A172 (cell line): ENCODE results near the gene CCL18. TPM values are rescaled to one million over a fixed set of nuclear protein-coding genes. Genes with fewer than 3 reads are reported as not detected.
"Not testable (repeated sequence)": the region's sequence is repeated elsewhere in the genome, so short reads cannot be mapped to it uniquely, and the experiment has no call there.

Source experiments
- DNase-seq: peaks from one replicate; pipeline ENCODE4 v3.0.0-alpha.2; 2015; ENCODE audit warnings: low spot score
- total RNA-seq: library from RNA; depleted of rRNA; stranded (reverse); fragments of >200 nt; shearing (Covaris generic); gene quantifications from 2 replicates; pipeline ENCODE4 v1.2.3, GENCODE V29; 2014

Gene CCL18
- total RNA-seq, 1 experiment from 2014 or later: not detected

DNA sequence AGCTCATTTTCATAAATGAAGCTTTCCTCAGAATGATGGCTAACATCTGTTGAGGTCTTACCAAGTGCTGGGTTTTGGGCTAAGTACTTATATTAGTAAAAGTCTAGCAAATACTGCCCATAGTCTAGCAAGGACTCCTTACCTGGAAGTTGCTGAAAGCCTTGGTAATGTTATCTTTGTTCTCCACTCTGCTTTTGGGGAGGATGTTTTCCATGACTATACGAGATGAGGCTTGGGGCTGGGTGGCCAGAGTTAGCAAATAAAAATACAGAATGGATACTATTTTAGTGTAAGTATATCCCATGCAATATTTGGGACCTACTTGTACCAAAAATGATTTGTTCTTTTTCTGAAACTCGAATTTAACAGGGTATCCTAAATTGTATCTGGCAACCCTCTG lies 7.7 kb downstream of the CCL18 start:
- no peak for DNase-seq

DNA sequence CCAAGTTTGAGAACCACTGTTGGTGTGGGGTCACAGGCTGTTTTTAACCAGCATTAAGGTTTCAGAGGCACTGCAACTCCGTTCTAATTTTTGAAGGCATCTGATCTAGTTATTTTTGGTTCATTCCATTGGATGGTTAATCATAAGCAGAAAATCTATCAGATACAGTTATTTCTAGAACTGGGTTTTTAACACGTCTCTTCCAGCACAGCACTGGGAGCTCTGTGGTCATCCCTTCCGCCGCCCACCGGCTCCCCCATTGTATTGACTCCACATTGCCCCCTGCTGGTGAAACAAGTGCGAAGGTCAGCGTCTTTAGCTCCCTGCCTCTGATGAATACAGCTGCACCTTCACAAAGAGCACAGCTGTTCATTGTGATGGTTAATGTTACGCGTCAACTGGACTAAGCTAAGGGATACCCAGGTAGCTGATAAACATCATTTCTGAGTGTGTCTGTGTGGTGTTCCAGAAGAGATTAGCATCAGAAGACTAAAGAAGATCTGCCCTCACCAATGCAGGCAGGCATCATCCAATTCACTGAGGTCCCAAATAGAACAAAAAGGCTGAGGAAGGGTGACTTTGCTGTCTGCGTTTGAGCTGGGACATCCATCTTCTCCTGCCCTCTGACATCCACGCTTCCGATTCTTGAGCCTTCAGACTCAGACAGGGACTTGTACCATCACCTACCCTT lies 8.5 kb downstream of the CCL18 start:
- peak; percentile 14 for DNase-seq

DNA sequence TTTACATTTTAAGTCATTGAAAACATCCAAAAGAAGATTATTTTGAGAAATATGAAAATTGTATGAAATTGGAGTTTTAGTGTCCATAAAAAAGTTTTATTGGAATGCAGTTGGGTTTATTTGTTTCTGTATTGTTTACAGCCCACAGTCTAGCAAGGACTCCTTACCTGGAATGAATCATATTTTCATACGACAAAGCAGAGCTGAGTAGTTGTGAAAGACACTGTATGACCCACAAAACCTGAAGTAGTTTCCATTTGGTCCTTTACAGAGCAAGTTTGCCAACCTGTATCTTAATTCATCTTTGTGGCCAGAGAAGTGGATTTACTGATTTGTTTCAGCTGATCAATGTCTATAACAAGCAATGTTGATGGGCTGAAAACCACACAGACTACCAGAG lies 10.3 kb downstream of the CCL18 start:
- no peak for DNase-seq

- not testable (repeated sequence) for DNase-seq
Measured at GRCh38 chr17:36081681-36082471, 17.8 kb downstream of the CCL18 start.

- DNase-seq: not testable (repeated sequence)
Measured at GRCh38 chr17:36082482-36083120, 18.5 kb downstream of the CCL18 start.

- not testable (repeated sequence) for DNase-seq
Measured at GRCh38 chr17:36083691-36084090, 19.6 kb downstream of the CCL18 start.

- DNase-seq: no peak
Measured at GRCh38 chr17:36085765-36086164, 21.7 kb downstream of the CCL18 start.

GRCh38 chr17:36086791-36087190 lies 22.7 kb downstream of the CCL18 start:
- no peak for DNase-seq

DNA sequence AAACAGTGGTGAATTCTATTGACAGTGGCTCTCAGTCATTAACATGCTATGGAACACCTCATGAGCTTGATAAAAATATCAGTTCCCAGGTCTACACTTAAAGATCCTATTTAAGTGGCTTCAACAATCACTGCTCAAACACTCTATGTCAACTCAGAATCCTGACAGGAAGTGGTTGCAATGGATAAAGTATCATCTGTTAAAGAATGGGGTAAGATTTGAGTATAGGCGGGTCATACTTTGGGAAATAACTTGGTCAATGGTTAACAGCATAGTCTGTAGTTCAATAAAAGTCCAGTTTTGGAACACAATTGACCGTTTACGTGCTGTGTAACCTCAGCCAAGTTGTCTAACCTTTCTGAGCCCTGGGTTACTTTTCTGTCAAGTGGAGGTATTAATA lies 23.4 kb downstream of the CCL18 start:
- DNase-seq: not testable (repeated sequence)

DNA sequence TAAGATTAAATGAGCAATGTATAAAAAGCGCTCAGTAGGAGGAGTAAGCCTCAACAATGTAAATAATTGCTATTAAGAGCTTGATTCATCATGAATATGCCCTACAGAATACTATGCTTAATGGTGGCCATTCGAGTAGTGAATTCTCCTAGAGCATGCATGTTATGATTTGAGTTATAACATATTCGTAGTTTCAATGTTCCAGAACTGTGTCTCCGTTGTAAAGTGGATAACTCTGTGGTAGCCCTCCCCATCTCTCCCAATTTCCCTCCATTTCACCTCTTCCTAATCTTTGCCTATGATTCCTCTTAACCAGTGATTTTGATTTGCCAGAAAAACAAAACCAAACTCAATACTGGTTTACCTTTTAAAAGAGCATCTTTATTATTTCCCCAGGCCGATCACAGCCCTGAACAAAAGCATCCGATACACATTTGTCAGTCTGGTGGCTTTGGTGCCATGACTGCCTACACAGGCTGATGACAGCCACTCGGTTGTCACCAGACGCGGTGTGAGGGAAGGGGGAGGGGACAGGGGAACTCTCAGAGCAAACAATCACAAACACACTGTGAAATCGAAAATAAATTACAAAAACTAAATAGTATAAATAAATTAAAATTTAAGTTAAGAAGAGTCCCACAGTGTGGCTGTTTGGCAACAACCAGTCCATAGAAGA lies 24.0 kb downstream of the CCL18 start:
- not testable (repeated sequence) for DNase-seq

- DNase-seq: no peak
Measured at GRCh38 chr17:36088670-36089338, 24.7 kb downstream of the CCL18 start.

DNA sequence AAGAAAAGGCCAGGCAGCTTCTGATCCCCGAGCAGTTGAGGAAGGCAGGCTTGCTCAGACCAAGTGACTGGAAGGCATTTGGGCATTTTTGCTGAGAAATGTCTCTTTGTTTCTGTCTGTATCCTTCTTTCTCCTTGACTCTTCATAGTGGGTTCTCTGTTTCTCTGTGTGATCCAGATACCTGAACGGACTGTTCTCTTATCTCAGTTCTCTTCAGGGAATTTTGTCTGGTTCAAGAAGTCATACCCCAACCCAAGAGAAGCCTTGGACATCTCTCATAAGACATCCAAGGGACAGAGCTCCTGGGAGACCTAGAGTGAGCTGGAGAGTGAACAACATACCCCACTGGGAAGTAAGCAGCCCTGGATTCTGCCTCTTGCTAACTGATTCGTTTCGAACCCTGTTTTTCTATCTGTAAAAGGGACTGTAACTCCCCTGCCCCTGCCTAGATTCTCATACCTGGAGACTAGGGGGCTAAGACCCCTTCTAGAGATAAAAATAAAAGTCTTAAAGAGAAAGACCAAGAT lies 25.3 kb downstream of the CCL18 start:
- DNase-seq: no peak

DNA sequence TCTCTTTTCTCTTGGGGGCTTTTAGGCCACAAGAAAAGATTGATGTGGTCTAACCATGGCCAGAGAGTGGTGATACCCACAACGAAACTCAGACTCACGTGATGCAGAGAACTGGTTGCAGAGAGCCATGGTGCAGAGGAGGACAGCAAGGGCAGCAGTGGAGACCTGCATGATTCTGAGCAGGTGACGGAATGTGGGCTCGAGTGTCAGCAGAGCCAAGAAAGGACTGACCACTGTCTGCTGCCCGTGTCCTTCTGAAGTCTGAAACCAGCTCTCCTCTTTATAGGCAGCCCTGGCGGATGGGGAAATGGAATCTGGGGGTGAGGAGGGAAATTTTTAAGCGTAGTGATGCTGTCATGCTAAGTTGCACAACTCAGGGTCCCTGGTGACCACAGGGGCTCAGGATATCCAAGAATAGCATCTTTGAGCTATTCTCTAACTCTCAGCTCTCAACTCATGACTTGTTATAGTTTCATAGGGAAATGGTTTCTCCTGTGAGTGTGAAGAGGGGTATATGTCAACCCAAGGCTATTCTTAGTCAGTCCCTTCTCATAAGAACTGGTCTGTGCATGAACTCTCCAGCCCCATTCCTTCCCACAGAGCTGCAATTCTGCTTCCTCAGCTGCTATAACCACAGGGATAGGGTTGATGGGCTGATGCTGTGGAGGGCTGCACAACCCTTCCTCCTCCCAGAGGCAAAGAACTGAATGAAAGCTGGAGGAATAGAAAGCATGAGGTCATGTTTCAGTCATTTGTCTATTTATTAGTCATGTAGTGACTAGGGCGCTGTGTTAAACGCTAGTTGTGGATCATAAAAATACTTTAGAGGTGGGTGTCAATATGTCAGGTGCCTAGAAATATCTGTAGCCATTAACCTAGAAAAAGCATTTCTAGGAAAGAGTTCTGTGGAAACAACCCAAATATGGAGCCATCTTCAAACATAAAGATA lies 26.1 kb downstream of the CCL18 start, which contains the start of gene CCL3:
CCL3 (minus strand) TSS at position 256 of the 949 bp plus-strand sequence; CDS start at position 171, 85 bp downstream.
- DNase-seq: no peak

DNA sequence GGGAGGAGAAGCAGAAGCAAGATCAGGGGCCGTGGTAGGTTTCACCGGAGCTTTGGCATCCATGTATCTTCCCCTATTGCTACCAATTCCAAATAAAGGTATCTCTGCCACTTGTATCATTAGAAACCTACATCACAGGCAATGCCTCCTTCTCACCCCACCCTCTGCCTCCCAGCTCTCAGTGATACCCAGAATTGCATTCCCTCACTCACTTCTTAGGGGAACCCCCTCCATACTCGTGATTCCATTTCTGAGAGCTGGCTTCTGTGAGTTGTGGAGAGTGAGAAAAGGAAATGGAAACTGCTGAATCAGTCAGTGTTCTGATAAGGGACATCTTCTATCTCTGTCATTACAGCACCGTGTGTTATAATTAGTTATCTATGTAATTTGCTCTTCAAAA lies 28.2 kb downstream of the CCL18 start:
- no peak for DNase-seq

DNA sequence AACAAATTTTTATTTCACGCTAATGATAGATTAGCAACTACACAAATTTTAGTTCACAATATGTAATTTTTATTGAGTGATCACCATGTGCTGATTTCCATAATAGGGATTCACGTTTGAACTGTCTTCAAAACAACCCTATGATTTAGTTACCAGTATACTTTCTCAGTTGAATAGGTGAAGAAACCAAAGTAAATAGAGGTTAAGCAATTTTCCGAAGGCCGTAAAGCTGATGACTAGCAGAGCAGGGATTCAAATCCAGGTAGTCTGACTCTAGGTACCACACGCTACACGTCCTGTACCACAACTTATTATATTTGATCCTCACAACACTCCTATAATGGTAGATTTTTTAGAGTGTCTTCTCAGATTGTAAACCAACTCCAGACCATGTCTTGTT lies 28.6 kb downstream of the CCL18 start:
- not testable (repeated sequence) for DNase-seq

DNA sequence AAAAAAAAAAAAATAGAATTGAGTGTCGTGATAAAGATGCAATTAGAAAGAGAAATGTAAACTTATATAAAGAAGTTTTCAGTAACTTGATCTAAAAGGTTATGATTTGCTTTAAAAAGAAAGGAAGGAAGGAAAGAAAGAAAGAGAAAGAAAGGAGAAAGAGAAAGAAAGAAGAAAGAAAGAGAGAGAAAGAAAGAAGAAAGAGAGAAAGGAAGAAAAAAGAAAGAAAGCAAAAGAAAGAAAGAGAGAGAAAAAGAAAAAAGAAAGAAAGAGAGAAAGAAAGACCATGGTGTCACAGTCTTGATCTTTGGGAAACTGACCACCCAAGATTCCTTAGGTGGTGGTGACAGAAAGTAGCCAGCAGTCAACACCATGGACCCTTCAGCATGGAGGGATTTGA lies 30.2 kb downstream of the CCL18 start:
- no peak for DNase-seq

- no peak for DNase-seq
Measured at GRCh38 chr17:36094746-36095145, 30.7 kb downstream of the CCL18 start.

- DNase-seq: no peak
Measured at GRCh38 chr17:36095992-36096391, 31.9 kb downstream of the CCL18 start.

- not testable (repeated sequence) for DNase-seq
Measured at GRCh38 chr17:36099004-36099403, 34.9 kb downstream of the CCL18 start.

DNA sequence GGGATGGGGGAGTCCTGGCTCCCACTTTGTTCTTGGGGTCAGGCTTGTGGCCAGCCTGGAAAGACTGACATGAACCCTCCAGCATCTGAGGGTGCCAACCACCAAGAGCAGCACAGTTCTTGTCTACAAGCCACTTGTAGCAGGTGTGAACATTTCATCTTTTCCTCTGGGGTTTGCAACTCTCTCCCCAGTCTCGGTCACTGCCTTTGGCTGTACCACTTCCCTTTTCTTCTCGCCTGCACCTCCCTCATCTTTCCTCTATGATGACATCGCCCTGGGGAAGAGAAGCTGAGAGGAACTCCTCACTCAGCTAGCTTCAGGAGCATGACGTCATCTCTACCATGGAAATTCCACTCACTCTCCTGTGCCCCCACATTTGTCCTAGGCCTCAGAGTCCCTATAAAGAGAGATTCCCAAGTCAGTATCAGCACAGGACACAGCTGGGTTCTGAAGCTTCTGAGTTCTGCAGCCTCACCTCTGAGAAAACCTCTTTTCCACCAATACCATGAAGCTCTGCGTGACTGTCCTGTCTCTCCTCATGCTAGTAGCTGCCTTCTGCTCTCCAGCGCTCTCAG lies 39.4 kb downstream of the CCL18 start, which contains the start of gene CCL4:
CCL4 (plus strand) TSS at position 427 of the 575 bp plus-strand sequence; CDS start at position 506, 79 bp downstream.
- not testable (repeated sequence) for DNase-seq
